Measurements from ENCODE around the gene COX5A. TPM values are rescaled to one million over a fixed set of nuclear protein-coding genes. Genes with fewer than 3 reads are reported as not detected.

Gene COX5A
- total RNA-seq, 1 donor from 2014 or later = 248 TPM

- peaks cover 24% of the 10 kb centered on the region for H3K27me3 Mint-ChIP-seq
These were observed 39.7 kb upstream of the COX5A start for GRCh38 chr15:74977599-74977998.

GRCh38 chr15:74976159-74976558 is 38.3 kb upstream of the COX5A start:
- Mint-ChIP-seq H3K27me3 (peaks cover 21% of the 10 kb centered on the region), H3K36me3 (no peaks in the 10 kb centered on the region), H3K4me3 (no peak overlapping the region), H3K4me1 (ENCODE audit: unreplicated experiment) (no peaks in the 10 kb centered on the region), H3K27ac (no peak overlapping the region), H3K9me3 (no peaks in the 10 kb centered on the region)
- no peak for DNase-seq (ENCODE audit: extremely low spot score, unreplicated experiment)
- TF ChIP-seq CTCF (conservative IDR thresholded peaks at IDR 0.05) = no peak

More at GRCh38 chr15:74977599-74977998, 39.7 kb upstream of the COX5A start:
- H3K4me3 Mint-ChIP-seq = no peak overlapping the region
- H3K27ac Mint-ChIP-seq = no peak overlapping the region
- H3K4me1 Mint-ChIP-seq (ENCODE audit: unreplicated experiment) = no peaks in the 10 kb centered on the region
- TF ChIP-seq CTCF (conservative IDR thresholded peaks at IDR 0.05) = no peak
- no peaks in the 10 kb centered on the region for H3K36me3 Mint-ChIP-seq
- no peaks in the 10 kb centered on the region for H3K9me3 Mint-ChIP-seq
- DNase-seq (ENCODE audit: extremely low spot score, unreplicated experiment) = no peak

- H3K4me1 Mint-ChIP-seq (ENCODE audit: unreplicated experiment) = peaks cover 8% of the 10 kb centered on the region
- H3K36me3 Mint-ChIP-seq = no peaks in the 10 kb centered on the region
- no peak for DNase-seq (ENCODE audit: extremely low spot score, unreplicated experiment)
- no peaks in the 10 kb centered on the region for H3K9me3 Mint-ChIP-seq
- no peak for TF ChIP-seq CTCF (conservative IDR thresholded peaks at IDR 0.05)
- H3K27me3 Mint-ChIP-seq = peaks cover 22% of the 10 kb centered on the region
- H3K27ac Mint-ChIP-seq = no peak overlapping the region
- no peak overlapping the region for H3K4me3 Mint-ChIP-seq
These were observed 29.8 kb upstream of the COX5A start for GRCh38 chr15:74967670-74968069.

GRCh38 chr15:74964794-74965193 is 26.9 kb upstream of the COX5A start:
- H3K4me3 Mint-ChIP-seq = no peak overlapping the region
- H3K27ac Mint-ChIP-seq = no peak overlapping the region
- DNase-seq (ENCODE audit: extremely low spot score, unreplicated experiment) = no peak
- H3K36me3 Mint-ChIP-seq = no peaks in the 10 kb centered on the region
- H3K27me3 Mint-ChIP-seq = peaks cover 50% of the 10 kb centered on the region
- H3K9me3 Mint-ChIP-seq = no peaks in the 10 kb centered on the region
- H3K4me1 Mint-ChIP-seq (ENCODE audit: unreplicated experiment) = peaks cover 12% of the 10 kb centered on the region
- TF ChIP-seq CTCF (conservative IDR thresholded peaks at IDR 0.05) = no peak

GRCh38 chr15:74963213-74963612 is 25.3 kb upstream of the COX5A start:
- H3K9me3 Mint-ChIP-seq = no peaks in the 10 kb centered on the region
- no peaks in the 10 kb centered on the region for H3K36me3 Mint-ChIP-seq
- TF ChIP-seq CTCF (conservative IDR thresholded peaks at IDR 0.05) = no peak
- no peak for DNase-seq (ENCODE audit: extremely low spot score, unreplicated experiment)
- H3K27me3 Mint-ChIP-seq = peaks cover 65% of the 10 kb centered on the region
- peaks cover 18% of the 10 kb centered on the region for H3K4me1 Mint-ChIP-seq (ENCODE audit: unreplicated experiment)
- H3K4me3 Mint-ChIP-seq = no peak overlapping the region
- no peak overlapping the region for H3K27ac Mint-ChIP-seq

- TF ChIP-seq CTCF (conservative IDR thresholded peaks at IDR 0.05) = no peak
- Mint-ChIP-seq H3K27ac (no peak overlapping the region), H3K4me3 (no peak overlapping the region), H3K4me1 (ENCODE audit: unreplicated experiment) (peaks cover 18% of the 10 kb centered on the region), H3K27me3 (peaks cover 71% of the 10 kb centered on the region), H3K9me3 (no peaks in the 10 kb centered on the region), H3K36me3 (no peaks in the 10 kb centered on the region)
- DNase-seq (ENCODE audit: extremely low spot score, unreplicated experiment) = no peak
These were observed 24.8 kb upstream of the COX5A start for GRCh38 chr15:74962671-74963070.

Measured in type B pancreatic cell (in vitro differentiated cells).